GM18909 (cell line): Measurements from ENCODE around the gene PLEKHF1.
"Not testable (repeated sequence)": the region's sequence is repeated elsewhere in the genome, so short reads cannot be mapped to it uniquely, and the experiment has no call there.

ENCODE experiments used
- ATAC-seq: cut with Tn5 transposase; IDR thresholded peaks from one replicate; pipeline ENCODE4 v1.9.1; 2021; ENCODE audit warnings: mild to moderate bottlenecking; ENCODE audit not compliant: unreplicated experiment, poor library complexity

The PLEKHF1 gene

DNA sequence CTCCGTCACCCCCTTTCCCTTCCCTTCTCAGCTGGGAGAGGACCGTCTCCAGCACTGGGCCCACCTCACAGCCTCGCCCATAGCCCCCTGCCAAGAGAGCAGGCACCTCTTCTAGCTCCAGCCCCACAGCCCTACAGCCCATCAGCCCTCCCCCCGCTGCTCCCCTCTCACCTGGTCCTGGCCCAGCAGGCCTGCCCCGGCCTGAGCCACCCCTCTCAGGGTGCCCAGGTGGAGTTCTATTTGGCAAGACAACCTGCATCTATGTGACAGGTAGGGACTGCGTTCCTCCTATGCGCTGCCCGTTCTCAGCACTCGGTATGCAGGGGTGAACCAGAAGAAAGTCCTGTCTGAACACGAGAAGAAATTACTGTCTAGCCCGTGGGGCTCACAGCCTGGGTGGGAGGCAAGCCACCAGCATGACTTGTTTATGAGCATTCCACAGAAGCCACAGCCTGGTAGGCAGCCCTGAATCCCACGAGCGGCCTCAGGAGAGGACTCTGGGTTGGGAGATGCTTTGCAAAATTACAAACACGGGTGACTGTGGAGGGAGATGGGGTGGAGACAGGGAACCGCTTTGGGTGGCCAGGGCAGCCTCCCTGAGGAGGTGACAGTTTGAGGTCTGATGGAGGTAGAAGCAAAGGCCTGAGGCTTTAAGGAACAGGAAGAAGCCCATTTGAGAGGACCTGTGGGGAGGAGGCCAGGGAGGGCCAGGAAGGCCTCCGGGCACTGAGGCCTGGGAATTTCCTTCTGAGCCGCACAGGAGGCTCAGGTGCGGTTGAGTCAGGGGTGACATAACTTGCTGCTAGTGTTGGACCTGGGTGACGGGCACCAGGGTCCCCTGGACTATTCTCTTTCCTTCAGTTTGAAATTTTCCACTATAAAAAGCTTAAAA, 1.2 kb upstream of the PLEKHF1 start:
- no peak for ATAC-seq

DNA sequence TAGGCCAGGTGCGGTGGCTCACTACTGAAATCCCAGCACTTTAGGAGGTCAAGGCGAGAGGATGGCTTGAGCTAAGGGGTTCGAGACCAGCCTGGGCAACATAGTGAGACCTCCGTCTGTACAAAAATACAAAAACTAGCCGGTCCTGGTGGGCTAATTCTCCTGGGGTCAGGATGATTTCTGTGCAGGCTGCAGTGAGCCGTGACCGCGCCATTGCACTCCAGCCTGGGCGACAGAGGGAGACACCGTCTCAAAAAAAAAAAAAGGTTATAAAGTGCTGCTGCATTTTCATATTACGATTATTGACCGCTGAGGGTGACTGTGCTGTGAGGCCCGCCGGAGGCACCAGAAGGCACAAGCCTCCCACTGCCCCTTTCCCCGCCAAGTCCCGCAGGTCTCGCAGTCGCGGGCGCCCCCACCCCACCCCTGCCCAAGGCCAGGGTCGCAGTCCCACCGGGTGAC, 477 bp upstream of the PLEKHF1 start:
- ATAC-seq = no peak

DNA sequence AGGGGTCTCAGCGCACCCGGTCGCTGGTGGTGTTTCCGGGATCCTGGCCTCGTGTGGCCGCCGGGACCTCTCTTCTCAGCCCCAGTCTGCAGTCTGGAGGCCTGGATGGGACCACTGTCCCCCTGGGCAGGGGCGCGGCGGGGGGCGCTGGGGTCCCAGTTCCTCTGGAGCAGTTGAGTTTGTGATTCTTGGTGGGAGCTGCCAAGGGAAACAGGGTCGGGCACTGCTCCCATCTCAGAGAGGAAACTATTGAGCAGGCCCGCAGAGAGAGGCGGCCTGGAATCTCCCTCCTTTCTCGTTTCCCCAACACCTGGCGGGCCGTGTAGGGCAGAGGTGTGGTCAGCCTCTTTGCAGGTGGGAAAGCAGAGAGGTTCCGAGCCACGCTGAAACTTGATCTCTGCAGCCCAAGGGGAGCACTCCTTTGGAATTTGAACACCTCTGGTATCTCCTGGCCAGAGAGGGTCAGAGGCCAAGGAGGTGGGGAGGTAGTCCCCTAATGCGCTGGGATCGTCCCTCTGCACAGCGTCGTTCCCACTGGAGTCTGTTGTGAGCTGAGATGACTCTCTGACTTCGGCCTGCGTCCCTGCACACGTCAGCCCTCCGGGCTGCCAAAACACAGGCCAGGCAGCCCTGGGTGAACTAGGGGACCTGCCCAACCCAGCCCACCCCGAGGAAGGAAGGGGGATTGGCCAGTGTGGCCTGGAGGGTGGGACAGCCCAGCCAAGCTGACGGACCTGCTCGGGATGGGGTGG, 741 bp downstream of the PLEKHF1 start:
- ATAC-seq = no peak

DNA sequence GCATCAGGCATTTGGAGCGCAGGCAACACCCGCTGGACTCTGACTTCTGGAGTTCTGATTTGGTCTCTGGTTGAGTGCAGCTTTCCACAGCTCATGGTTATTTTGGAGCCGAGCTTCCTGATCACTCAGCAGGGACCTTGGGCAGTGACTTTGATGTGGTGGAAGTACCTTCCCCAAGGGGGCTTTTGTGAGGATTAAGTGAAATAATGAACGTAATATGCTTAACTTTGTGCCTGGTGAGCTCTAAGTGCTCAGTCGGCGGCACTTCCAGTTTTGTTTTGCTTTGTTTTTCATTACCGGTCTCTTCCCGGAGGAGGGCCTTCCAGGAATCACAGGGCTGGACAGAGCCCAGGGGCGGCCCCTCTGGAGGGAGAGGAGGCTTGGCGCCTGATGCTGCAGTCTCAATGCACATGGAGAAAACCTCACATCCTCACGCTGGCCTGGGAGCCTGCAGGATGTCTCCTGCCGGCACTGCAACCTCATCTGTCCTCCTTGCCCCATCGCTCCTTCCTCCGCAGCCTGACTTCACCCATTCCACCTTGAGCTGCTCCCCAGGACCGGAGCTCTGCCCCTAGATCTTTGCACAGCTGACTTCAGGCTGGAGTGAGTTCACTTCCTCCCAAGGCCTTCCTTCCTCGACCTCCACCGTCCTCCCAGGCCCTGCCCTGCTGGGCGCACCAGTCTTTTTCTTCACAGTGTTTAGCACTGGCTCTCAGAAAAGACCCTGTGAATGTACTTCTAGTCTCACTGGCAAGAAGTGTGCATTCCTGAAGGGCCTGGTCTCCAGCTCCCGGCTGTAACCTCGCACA, 1.5 kb downstream of the PLEKHF1 start:
- ATAC-seq = no peak

DNA sequence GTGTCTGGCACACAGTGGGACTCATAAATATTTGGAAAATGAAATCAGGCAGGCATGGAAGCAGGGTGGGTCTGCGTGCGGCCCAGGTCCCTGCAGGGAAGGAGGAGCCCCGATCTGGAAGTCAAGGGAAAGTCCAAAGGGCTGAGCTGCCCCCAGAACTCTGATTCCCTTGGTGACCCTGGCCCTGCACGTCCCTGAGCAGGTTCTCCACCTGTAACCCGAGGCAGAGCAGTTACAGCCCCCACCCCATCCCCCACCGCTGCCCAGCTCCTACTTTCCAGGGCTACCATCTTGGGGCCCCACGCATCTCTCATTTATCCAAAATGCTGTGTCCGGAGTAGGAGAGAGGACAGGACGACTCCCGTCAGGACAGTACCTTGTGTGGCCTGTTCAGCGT, 2.1 kb downstream of the PLEKHF1 start:
- ATAC-seq = no peak

DNA sequence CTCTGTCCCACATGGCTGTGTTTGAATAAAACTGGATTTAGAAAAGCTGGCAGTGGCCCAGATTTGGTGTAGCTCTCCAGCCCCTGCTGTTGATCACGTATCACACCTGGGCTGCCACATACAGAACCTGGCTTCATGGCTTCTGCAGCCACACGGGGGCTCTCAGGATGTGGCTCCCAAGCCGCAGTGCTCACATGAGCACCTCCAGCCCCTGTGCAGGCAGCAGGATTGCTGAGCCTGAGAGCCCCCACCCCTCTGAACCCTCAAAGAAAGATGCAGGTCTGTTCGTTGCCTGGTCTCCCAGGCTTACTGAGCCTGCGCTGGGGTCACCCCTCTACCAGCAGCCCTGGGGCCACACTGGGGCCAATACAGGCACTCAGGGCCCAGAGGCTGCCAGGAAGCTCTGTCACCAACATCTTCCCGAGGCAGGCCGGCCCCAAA, 2.7 kb downstream of the PLEKHF1 start:
- no peak for ATAC-seq

DNA sequence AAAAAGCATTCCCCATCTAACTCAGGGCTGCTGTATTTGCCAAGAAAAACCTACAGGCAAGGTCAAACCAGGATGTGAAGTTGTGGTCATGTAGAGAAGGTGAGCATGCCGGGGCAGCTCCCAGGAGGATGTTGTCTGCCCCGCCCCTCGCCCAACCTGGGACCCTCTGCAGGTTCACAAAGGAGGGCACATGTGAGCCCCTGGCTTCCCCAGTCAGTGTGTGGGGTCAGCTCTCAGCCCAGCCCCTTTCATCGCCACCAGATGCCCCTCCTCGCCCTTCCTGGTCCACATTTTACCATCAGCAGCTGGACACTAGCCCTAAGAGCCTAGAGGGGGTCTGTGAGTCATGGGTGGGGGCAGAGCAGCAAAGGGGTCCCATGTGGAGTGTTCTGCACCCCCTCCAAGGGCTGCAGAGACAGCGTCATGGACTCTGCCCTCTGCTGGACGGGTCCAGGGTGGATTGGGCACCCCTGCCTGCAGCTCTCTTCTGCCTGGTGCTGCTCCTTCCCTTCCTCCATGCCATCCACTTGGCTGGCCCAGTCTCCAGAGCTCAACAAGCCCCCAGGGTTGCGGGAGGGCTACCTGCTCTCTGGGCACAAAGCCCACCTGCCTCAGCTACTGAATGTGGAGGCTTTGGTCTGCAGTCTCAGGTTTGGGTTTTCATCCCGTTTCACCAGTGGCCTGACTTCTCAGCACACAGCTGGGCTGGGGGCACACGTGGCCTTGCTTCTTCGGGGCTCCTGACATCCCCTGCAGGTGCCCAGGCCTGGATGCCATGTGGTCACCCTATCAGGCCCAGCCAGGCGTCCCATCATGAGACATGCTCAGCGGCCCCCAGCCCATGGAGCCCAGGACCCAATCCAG, 3.7 kb downstream of the PLEKHF1 start:
- no peak for ATAC-seq

DNA sequence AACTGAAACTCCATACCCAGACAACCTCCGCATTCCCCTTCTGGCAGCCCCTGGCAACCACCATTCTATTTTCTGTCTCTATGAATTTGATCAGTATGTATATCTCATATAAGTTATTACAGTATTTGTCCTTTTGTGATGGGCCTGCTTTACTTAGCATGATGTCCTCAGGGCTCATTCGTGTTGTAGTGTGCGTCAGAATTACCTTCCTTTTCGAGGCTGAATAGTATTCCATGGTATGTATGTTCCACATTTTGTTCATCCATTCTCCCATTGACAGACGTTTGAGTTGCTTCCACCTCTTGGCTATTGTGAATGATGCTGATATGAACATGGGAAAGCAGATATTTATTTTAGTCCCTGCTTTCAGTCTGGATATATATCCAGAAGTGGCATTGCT, 5.0 kb downstream of the PLEKHF1 start:
- no peak for ATAC-seq

DNA sequence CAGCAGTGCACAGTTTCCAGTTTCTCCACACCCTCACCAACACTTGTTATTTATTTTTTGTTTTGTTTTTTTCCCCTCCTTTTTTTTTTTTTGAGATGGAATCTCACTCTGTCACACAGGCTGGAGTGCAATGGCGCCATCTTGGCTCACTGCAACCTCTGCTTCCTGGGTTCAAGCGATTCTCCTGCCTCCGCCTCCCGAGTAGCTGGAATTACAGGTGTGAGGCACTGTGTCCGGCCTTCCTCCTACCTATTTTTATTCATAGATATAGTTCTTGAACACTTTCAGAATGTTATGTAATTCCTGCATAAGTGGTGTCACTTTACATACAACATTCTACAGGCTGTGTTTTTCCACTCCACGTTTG, 5.7 kb downstream of the PLEKHF1 start:
- ATAC-seq = not testable (repeated sequence)

DNA sequence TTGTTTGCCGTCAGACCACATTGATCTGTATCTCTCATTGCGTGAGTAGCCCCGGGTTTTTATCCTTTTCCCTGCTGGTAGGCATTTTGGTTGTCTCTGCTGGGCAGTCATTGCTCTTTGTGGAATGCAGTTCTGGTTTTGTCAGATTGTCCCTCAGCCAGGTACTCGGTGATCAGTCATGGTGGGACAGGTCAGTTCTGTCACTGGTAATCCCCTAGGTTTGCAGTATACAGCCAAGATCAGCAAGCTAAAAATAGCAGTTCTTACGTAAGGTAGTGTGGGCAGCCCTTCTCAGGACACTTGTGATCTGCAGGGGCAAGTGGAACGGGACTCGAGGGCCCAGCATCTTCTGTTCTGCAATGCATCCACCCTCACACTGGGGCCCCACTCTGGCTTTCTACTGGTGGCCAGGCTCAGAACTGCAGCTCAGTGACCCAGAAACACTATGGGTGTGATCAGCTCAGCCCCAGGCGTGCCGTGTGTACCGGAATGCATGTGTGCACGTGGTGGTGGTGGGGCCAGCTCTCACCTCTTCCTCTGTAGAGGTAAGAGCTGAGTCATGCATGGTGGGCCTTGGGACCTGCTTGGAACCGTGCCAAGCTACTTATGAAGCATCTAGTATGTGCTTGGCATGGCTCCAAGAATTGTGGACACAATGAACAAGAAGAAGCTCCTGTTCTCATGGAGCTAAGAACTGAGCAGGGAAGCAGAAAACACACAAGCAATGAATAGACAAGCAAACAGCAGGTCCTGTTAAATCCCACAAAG, 6.3 kb downstream of the PLEKHF1 start:
- ATAC-seq = peak; percentile 81

DNA sequence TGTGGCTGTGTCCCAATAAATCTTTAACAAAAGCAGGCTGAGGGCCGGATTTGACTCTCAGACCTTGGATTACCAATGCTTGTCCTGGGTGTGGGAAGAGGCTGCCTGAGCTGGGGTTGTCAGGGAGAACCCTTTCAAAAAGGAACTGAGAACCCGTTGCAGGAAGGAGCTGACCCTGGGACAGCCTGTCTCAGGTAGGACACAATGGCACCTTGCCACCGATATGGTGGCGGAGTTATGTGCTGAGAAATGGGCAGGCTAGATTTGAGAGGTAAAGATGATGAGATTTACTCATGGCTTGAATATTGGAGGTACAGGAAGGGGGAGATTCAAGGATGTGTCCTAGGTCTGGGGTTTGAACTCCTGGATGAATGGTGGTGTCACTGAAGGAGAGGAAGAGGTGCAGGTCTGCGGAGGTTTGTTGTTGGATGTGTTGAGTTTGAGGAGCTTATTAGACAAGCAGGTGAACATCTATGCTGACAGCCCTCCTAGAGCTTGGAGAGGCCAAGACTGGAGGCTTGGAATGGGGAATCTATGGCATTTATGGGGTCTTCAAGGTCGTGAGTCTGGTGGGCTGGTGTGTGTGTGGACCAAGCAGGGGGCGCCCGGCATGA, 7.2 kb downstream of the PLEKHF1 start:
- no peak for ATAC-seq

DNA sequence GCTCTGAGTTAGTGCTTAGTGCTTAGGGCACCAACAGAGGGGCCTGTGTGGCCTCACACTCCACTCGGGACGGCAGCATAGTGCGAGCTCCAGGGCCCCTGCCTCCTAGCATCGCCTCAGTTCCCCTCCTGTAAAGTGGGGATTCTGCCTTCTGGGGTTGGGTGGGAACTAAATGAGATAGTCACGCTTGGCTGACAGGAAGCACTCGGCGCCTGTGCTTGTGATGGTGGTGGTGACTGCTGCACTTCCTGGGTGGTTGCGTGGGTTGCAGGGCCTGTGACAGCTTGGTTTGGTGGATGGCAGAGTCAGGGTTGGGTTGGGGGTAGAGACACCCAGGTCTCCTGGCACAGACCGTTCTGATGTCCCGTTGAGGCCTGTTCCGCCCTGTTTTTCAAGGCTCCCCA, 7.7 kb downstream of the PLEKHF1 start:
- peak; percentile 48 for ATAC-seq

DNA sequence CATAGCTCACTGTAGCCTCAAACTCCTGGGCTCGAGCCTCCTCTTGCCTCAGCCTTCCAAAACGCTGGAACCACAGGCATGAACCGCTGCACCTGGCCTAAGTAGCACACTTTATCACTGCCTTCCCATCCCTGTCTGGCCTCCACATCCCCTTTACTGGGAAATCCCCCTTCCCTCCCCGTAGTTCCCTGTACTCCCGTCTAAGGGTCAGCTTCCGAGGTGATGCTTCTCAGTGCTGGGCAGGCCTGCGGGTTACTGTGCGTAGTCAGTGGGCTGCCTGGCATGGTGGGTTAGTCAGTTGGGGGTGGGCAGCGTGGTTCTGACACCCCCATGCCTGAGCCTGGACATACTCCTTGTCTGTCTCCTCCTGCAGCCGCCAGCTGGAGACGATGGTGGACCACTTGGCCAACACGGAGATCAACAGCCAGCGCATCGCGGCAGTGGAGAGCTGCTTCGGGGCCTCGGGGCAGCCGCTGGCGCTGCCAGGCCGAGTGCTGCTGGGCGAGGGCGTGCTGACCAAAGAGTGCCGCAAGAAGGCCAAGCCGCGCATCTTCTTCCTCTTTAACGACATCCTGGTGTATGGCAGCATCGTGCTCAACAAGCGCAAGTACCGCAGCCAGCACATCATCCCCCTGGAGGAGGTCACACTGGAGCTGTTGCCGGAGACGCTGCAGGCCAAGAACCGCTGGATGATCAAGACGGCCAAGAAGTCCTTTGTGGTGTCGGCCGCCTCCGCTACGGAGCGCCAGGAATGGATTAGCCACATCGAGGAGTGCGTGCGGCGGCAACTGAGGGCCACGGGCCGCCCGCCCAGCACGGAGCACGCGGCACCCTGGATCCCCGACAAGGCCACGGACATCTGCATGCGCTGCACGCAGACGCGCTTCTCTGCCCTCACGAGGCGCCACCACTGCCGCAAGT, 8.4 kb downstream of the PLEKHF1 start:
- ATAC-seq = no peak

DNA sequence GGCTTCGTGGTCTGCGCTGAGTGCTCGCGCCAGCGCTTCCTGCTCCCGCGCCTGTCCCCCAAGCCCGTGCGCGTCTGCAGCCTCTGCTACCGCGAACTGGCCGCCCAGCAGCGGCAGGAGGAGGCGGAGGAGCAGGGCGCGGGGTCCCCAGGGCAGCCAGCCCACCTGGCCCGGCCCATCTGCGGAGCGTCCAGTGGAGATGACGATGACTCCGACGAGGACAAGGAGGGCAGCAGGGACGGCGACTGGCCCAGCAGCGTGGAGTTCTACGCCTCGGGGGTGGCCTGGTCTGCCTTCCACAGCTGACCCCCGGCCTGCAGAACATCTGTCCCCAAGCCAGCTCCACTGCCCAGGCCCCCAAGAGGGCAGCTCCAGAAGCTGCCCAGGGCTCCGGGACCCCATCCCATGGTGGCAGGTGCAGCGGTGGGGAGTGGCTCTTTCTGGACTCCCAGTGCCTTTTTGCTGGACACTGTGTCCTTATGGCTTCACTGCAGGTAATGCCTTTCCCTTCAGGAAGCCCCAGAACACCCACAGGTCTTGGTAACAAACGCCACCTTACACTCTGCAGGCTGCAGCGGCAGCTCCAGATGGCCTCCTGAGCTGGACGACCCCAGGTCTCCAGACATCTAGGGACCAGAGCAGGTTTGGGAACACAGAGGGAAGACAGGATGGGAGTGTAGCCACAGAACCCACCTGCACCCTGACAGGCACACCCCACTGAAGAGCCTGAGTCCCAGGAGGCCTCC, 9.3 kb downstream of the PLEKHF1 start:
- no peak for ATAC-seq

DNA sequence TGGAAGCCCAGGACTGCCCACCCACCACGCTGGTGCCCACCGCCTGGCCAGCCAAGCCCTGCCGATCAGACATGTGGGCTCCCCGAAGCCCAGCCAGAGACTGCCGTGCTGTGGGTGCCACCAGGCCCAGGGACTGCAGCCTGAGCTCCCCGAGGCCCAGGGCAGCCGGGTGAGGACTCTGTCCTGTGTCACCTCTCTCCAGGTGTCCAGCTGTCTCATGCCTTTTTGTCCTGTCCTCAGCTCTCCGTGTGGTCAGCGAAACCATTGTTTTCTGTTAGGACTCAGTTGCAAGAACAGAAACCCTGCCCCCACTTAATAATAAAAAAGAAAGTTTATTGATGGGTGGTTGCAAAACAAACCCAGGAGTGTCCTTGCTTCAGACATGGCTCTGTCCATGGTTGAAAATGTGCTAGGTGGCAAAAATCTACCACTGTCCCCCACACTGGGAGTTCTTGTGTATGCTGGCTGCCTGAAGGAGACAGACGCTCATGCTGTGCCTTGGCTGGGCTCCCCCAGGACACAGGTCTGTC, 9.9 kb downstream of the PLEKHF1 start:
- ATAC-seq = no peak

DNA sequence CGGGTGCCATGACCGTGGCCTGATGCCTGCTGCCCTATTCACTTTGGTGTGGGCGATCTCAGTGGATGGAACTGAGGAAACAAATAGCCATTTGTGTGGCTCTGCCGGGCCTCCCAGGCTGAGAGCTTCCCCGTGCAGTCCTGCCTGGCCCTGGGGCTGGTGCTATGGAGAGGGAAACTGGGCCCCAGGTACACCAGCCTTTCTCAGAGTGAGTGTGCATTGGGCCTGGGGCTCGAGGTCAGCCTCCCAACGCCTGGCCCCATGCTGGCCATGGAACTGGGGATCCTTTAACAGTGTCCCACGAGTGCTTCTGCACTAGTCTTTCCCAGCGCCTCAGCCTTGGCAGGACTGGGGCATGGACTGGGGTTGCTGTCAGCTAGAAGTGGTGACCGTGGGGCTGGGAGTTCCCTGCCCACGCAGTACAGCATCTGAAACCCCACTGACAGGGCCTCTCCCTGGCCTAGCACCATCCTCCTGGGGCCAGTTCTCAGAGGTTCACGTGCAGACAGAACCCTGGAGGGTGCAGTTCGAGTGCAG, 10.5 kb downstream of the PLEKHF1 start:
- ATAC-seq = no peak
